ENCODE results near the gene FCN1.

Gene FCN1

GRCh38 chr9:134913041-134913712, 4.5 kb downstream of the FCN1 start:
- DNase-seq = no peak

GRCh38 chr9:134912126-134912840, 5.4 kb downstream of the FCN1 start:
- no peak for DNase-seq

- no peak for DNase-seq
Observed at GRCh38 chr9:134909511-134910481, 7.9 kb downstream of the FCN1 start.

- no peak for DNase-seq
Observed at GRCh38 chr9:134908524-134909309, 9.0 kb downstream of the FCN1 start.

GRCh38 chr9:134902936-134903335, 14.8 kb downstream of the FCN1 start:
- DNase-seq = no peak

- no peak for DNase-seq
Observed at GRCh38 chr9:134899818-134900217, 17.9 kb downstream of the FCN1 start.

- no peak for DNase-seq
Observed at GRCh38 chr9:134899168-134899567, 18.5 kb downstream of the FCN1 start.

- no peak for DNase-seq
Observed at GRCh38 chr9:134898319-134898718, 19.4 kb downstream of the FCN1 start.

- DNase-seq = no peak
Observed at GRCh38 chr9:134897584-134898170, 20.0 kb downstream of the FCN1 start.

GRCh38 chr9:134896834-134897583, 20.7 kb downstream of the FCN1 start:
- DNase-seq = no peak

GRCh38 chr9:134895908-134896833, 21.5 kb downstream of the FCN1 start:
- no peak for DNase-seq

GRCh38 chr9:134895567-134895907, 22.2 kb downstream of the FCN1 start:
- no peak for DNase-seq

GRCh38 chr9:134895097-134895496, 22.6 kb downstream of the FCN1 start:
- no peak for DNase-seq

- no peak for DNase-seq
Observed at GRCh38 chr9:134894136-134894860, 23.4 kb downstream of the FCN1 start.

- DNase-seq = no peak
Observed at GRCh38 chr9:134892820-134893420, 24.8 kb downstream of the FCN1 start.

GRCh38 chr9:134892221-134892620, 25.5 kb downstream of the FCN1 start:
- DNase-seq = no peak

- DNase-seq = no peak
Observed at GRCh38 chr9:134891713-134892112, 26.0 kb downstream of the FCN1 start.

- no peak for DNase-seq
Observed at GRCh38 chr9:134891053-134891452, 26.7 kb downstream of the FCN1 start.

GRCh38 chr9:134890155-134890495, 27.6 kb downstream of the FCN1 start:
- no peak for DNase-seq
